ENCODE results near the gene UST. TPM values are rescaled to one million over a fixed set of nuclear protein-coding genes. Genes with fewer than 3 reads are reported as not detected.

The UST gene
- total RNA-seq, 2 experiments from 2014 or later = 1.4 to 4.1 TPM

- ChIA-PET POLR2A (no interaction called here), CTCF (ENCODE audit: unreplicated experiment) (no interaction called here)
- H3K4me3 ChIP-seq (ENCODE audit: low read depth, low read length, poor library complexity, severe bottlenecking) = no peak overlapping the region
- no peak overlapping the region for H3K4me2 ChIP-seq (ENCODE audit: low read length)
- H3K27ac ChIP-seq (ENCODE audit: low read depth, low read length, poor library complexity, severe bottlenecking) = no peak overlapping the region
- H3K9me3 ChIP-seq (ENCODE audit: low read length) = no peaks in the 10 kb centered on the region
- H3K36me3 ChIP-seq (ENCODE audit: insufficient read depth, low read length) = no peaks in the 10 kb centered on the region
- no peak overlapping the region for H2AFZ ChIP-seq (ENCODE audit: low read length)
- no peaks in the 10 kb centered on the region for H4K20me1 ChIP-seq (ENCODE audit: insufficient read depth, low read length)
- no peak for DNase-seq (ENCODE audit: low spot score)
- no peaks in the 10 kb centered on the region for H3K9me2 ChIP-seq (ENCODE audit: insufficient read depth, low read length)
- intact Hi-C loops (cut with micrococcal nuclease; ENCODE audit: unreplicated experiment) = no loop called here
- no peaks in the 10 kb centered on the region for H3K4me1 ChIP-seq (ENCODE audit: insufficient read depth, low read length, poor library complexity, severe bottlenecking)
- H3K79me2 ChIP-seq (ENCODE audit: insufficient read depth, low read depth, low read length) = no peaks in the 10 kb centered on the region
- BruUV-seq (replicated peaks) = no TSS peak
- TF ChIP-seq EZH2phosphoT487 (IDR thresholded peaks at IDR 0.05; ENCODE audit: borderline replicate concordance, low read depth, low read length) (no peak), CTCF (conservative IDR thresholded peaks at IDR 0.05; ENCODE audit: low read length) (no peak)
Measured at GRCh38 chr6:148737806-148738205, 9.0 kb upstream of the UST start.

GRCh38 chr6:148738946-148739821 lies 7.6 kb upstream of the UST start:
- POLR2A ChIA-PET = interaction anchor here (0.7 kb wide), 1 partner anchor 167 kb away, joined by 3 read pairs; no protein-coding TSS in a partner anchor
- Histone ChIP-seq H3K36me3 (ENCODE audit: insufficient read depth, low read length) (no peaks in the 10 kb centered on the region), H3K9me2 (ENCODE audit: insufficient read depth, low read length) (no peaks in the 10 kb centered on the region), H2AFZ (ENCODE audit: low read length) (no peak overlapping the region), H3K9me3 (ENCODE audit: low read length) (no peaks in the 10 kb centered on the region), H3K79me2 (ENCODE audit: insufficient read depth, low read depth, low read length) (no peaks in the 10 kb centered on the region), H3K4me2 (ENCODE audit: low read length) (no peak overlapping the region), H3K4me1 (ENCODE audit: insufficient read depth, low read length, poor library complexity, severe bottlenecking) (no peaks in the 10 kb centered on the region), H3K4me3 (ENCODE audit: low read depth, low read length, poor library complexity, severe bottlenecking) (no peak overlapping the region), H4K20me1 (ENCODE audit: insufficient read depth, low read length) (no peaks in the 10 kb centered on the region), H3K27ac (ENCODE audit: low read depth, low read length, poor library complexity, severe bottlenecking) (no peak overlapping the region)
- no TSS peak for BruUV-seq (replicated peaks)
- intact Hi-C loops (cut with micrococcal nuclease; ENCODE audit: unreplicated experiment) = no loop called here
- TF ChIP-seq EZH2phosphoT487 (IDR thresholded peaks at IDR 0.05; ENCODE audit: borderline replicate concordance, low read depth, low read length) (no peak), CTCF (conservative IDR thresholded peaks at IDR 0.05; ENCODE audit: low read length) (no peak)
- CTCF ChIA-PET (ENCODE audit: unreplicated experiment) = no interaction called here
- no peak for DNase-seq (ENCODE audit: low spot score)

GRCh38 chr6:148739822-148740128 lies 7.1 kb upstream of the UST start:
- H2AFZ ChIP-seq (ENCODE audit: low read length) = no peak overlapping the region
- TF ChIP-seq EZH2phosphoT487 (IDR thresholded peaks at IDR 0.05; ENCODE audit: borderline replicate concordance, low read depth, low read length) = no peak
- H3K9me3 ChIP-seq (ENCODE audit: low read length) = no peaks in the 10 kb centered on the region
- intact Hi-C loops (cut with micrococcal nuclease; ENCODE audit: unreplicated experiment) = no loop called here
- H3K27ac ChIP-seq (ENCODE audit: low read depth, low read length, poor library complexity, severe bottlenecking) = no peak overlapping the region
- H3K4me1 ChIP-seq (ENCODE audit: insufficient read depth, low read length, poor library complexity, severe bottlenecking) = no peaks in the 10 kb centered on the region
- no TSS peak for BruUV-seq (replicated peaks)
- DNase-seq (ENCODE audit: low spot score) = no peak
- ChIA-PET CTCF (ENCODE audit: unreplicated experiment) (no interaction called here), POLR2A (no interaction called here)
- H3K9me2 ChIP-seq (ENCODE audit: insufficient read depth, low read length) = no peaks in the 10 kb centered on the region
- H3K79me2 ChIP-seq (ENCODE audit: insufficient read depth, low read depth, low read length) = no peaks in the 10 kb centered on the region
- no peaks in the 10 kb centered on the region for H3K36me3 ChIP-seq (ENCODE audit: insufficient read depth, low read length)
- H3K4me3 ChIP-seq (ENCODE audit: low read depth, low read length, poor library complexity, severe bottlenecking) = no peak overlapping the region
- H4K20me1 ChIP-seq (ENCODE audit: insufficient read depth, low read length) = no peaks in the 10 kb centered on the region
- H3K4me2 ChIP-seq (ENCODE audit: low read length) = no peak overlapping the region

Measured in OCI-LY7 (cell line).